DMS114 treated with DMSO at 0.1 percent for 48 hours (cell line): ENCODE data around the gene EXOC1L.

Experiments used
- DNase-seq: peaks from one replicate; lab custom pipeline; 2025; ENCODE audit not compliant: unreplicated experiment; lab: John Stamatoyannopoulos, UW

Gene EXOC1L

GRCh38 chr4:55879224-55879623, 59.6 kb downstream of the EXOC1L start:
- no peak for DNase-seq

- DNase-seq: no peak
These were observed 61.2 kb downstream of the EXOC1L start for GRCh38 chr4:55880652-55881280.

DNA sequence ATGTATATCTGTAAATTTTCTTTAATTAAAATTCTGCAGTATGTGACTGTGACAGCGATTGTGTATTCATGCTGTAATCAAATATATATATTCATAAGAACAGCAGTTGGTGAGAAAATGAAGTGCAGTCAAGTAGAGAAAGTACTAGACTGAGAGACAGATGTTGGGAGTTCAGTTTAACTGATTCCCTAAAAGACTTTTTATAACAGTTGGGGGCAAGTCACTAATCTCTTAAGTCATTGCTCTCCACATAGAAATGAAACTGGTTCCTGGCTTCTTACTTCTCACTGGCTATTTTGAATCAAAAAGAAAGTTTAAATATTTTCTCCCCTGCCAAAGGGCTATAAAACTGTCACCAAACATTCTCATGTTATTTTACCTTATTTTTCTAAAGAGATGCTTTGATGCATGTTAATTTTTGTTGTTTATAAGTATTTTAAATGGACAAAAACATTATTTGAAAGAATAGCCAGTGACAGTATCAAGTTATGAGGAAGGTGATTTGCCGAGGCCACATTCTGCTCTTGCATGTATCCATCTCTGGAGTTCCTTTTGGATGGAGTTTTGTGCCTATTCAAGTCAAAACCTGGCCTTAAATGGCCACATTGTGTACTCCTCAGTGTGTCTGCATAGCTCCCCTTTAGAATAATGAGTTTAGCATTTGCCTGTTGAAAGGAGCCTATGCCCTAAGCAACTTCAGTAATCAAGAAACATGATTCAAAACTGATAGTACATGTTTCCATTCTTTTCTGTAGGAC, 64.7 kb downstream of the EXOC1L start:
- no peak for DNase-seq

DNA sequence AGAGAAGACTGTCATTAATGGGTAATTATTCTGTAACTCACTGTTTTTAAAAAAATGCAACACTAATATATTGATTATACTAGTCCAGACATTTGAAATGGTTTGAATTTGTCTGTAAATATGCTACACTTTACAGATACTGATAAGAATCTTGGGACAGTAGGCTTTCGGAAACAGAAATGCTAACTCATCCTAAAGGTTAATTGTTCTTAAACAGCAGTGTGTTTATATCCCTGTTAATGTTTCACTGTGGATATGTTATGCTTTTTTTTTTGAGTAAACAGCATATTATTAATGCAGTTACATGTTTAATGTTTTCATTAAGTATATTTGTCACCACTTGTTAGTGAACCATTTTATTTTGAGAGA, 65.2 kb downstream of the EXOC1L start:
- DNase-seq: no peak
